HEK293 (cell line): ENCODE results near the gene ERBB4.
"Not testable (repeated sequence)": the region's sequence is repeated elsewhere in the genome, so short reads cannot be mapped to it uniquely, and the experiment has no call there.

Source experiments
- CTCF ChIA-PET: fragments of 350-600 bp; formaldehyde crosslinking; extraction: SDS; loops from one replicate; lab custom pipeline; 2021; ENCODE audit warnings: antibody characterized with exemption; lab: Yijun Ruan, JAX
- POLR2A ChIA-PET: fragments of 300-600 bp; formaldehyde crosslinking; extraction: SDS; loops from one replicate; lab custom pipeline; 2020; ENCODE audit warnings: antibody characterized with exemption, inconsistent platforms; lab: Yijun Ruan, JAX
- H3K27ac ChIP-seq: fragments of 200-500 bp; sonication (Bioruptor generic); 2 replicates; pipeline ENCODE4 v1.5.1; 2014; ENCODE audit warnings: low read depth, low read length, control low read depth, inconsistent platforms; ENCODE audit errors: extremely low read depth
- H3K36me3 ChIP-seq, 2 experiments: fragments of 200-500 bp in 1 of 2; sonication (Bioruptor generic) in 1 of 2; 1 replicate in 1 of 2; 2 replicates in 1 of 2; pipeline ENCODE4 v1.5.1; 2014 to 2017; ENCODE audit warnings: inconsistent platforms in 2 of 2, low read length in 2 of 2; ENCODE audit not compliant: control insufficient read depth in 2 of 2, insufficient read depth in 1 of 2
- H3K4me1 ChIP-seq: fragments of 200-500 bp; sonication (Bioruptor generic); 2 replicates; pipeline ENCODE4 v1.5.1; 2014; ENCODE audit warnings: mild to moderate bottlenecking, low read length, inconsistent platforms; ENCODE audit not compliant: control insufficient read depth, insufficient read depth
- H3K4me3 ChIP-seq: 2 replicates; pipeline ENCODE4 v1.5.1; 2011; ENCODE audit warnings: low read depth, mild to moderate bottlenecking, control low read depth, low read length, moderate library complexity
- H3K9me3 ChIP-seq: fragments of 200-500 bp; sonication (Bioruptor generic); 2 replicates; pipeline ENCODE4 v1.5.1; 2014; ENCODE audit warnings: low read depth, low read length, inconsistent platforms; ENCODE audit not compliant: control insufficient read depth, insufficient read depth
- GFI1B ChIP-seq: fragments of 450-650 bp; formaldehyde crosslinking; IDR thresholded peaks from 2 replicates; pipeline ENCODE4 v1.5.1; 2016; ENCODE audit warnings: missing biosample characterization, missing genetic modification characterization
- GLI4 ChIP-seq: fragments of 450-650 bp; formaldehyde crosslinking; IDR thresholded peaks from 2 replicates; pipeline ENCODE4 v1.5.1; 2016; ENCODE audit warnings: missing biosample characterization, missing genetic modification characterization
- HOXA7 ChIP-seq: sonication (generic); formaldehyde crosslinking; IDR thresholded peaks from 2 replicates; pipeline ENCODE4 v1.8.1; 2022; ENCODE audit warnings: missing genetic modification reagents, borderline replicate concordance
- ZBTB44 ChIP-seq: fragments of 450-650 bp; IDR thresholded peaks from 2 replicates; pipeline ENCODE4 v1.5.1; 2018; ENCODE audit warnings: missing biosample characterization, mild to moderate bottlenecking, missing genetic modification characterization
- ZNF138 ChIP-seq: fragments of 450-650 bp; formaldehyde crosslinking; IDR thresholded peaks from 2 replicates; pipeline ENCODE4 v1.5.1; 2016; ENCODE audit warnings: missing biosample characterization, missing genetic modification characterization, borderline replicate concordance
- ZNF175 ChIP-seq: fragments of 450-650 bp; formaldehyde crosslinking; IDR thresholded peaks from 2 replicates; pipeline ENCODE4 v1.5.1; 2016; ENCODE audit warnings: missing biosample characterization, missing genetic modification characterization
- ZNF239 ChIP-seq: fragments of 450-650 bp; formaldehyde crosslinking; IDR thresholded peaks from 2 replicates; pipeline ENCODE4 v1.5.1; 2016; ENCODE audit warnings: missing biosample characterization, missing genetic modification characterization
- ZNF302 ChIP-seq: fragments of 450-650 bp; formaldehyde crosslinking; IDR thresholded peaks from 2 replicates; pipeline ENCODE4 v1.5.1; 2016; ENCODE audit warnings: missing biosample characterization, missing genetic modification characterization, low read depth
- ZNF335 ChIP-seq: fragments of 450-650 bp; formaldehyde crosslinking; conservative IDR thresholded peaks from 2 replicates; pipeline ENCODE4 v1.5.1; 2016; ENCODE audit warnings: missing biosample characterization, missing genetic modification characterization
- ZNF433 ChIP-seq: fragments of 450-650 bp; formaldehyde crosslinking; IDR thresholded peaks from 2 replicates; pipeline ENCODE4 v1.5.1; 2016; ENCODE audit warnings: missing biosample characterization, missing genetic modification characterization, low read depth
- ZNF626 ChIP-seq: fragments of 450-650 bp; sonication (Bioruptor Pico); formaldehyde crosslinking; IDR thresholded peaks from 2 replicates; pipeline ENCODE4 v1.5.1; 2018; ENCODE audit warnings: missing biosample characterization, missing genetic modification characterization, inconsistent platforms
- ZNF677 ChIP-seq: fragments of 450-650 bp; IDR thresholded peaks from 2 replicates; pipeline ENCODE4 v1.5.0; 2018; ENCODE audit warnings: missing biosample characterization, mild to moderate bottlenecking, missing genetic modification characterization, moderate library complexity
- TF ChIP-seq, protein P1 (sequence below): fragments of 450-650 bp; formaldehyde crosslinking; IDR thresholded peaks from 2 replicates; pipeline ENCODE4 v1.5.1; 2017; ENCODE audit warnings: missing biosample characterization, missing genetic modification characterization

ERBB4 gene

GRCh38 chr2:212473211-212473610 is 65.4 kb downstream of the ERBB4 start:
- POLR2A ChIA-PET, result no interaction called here
- CTCF ChIA-PET, result interaction anchor here (1.1 to 1.2 kb wide), 2 partner anchors 54 to 728 kb away, joined by 3 to 4 read pairs; no protein-coding TSS in a partner anchor

GRCh38 chr2:212467551-212467950 is 71.1 kb downstream of the ERBB4 start:
- H3K9me3 ChIP-seq, POLR2A ChIA-PET, H3K36me3 ChIP-seq, H3K4me3 ChIP-seq, H3K27ac ChIP-seq, CTCF ChIA-PET, H3K4me1 ChIP-seq: not testable (repeated sequence)

More at GRCh38 chr2:212473211-212473610, 65.4 kb downstream of the ERBB4 start:
- Histone ChIP-seq H3K4me3 (no peak overlapping the region), H3K27ac (no peak overlapping the region), H3K9me3 (no peaks in the 10 kb centered on the region), H3K4me1 (no peaks in the 10 kb centered on the region), H3K36me3 (no peaks in the 10 kb centered on the region)
- TF ChIP-seq ZNF138 (tag by site-specific recombination), result no peak
- TF ChIP-seq ZNF626 (tag by site-specific recombination), result no peak
- TF ChIP-seq, protein P1, sequence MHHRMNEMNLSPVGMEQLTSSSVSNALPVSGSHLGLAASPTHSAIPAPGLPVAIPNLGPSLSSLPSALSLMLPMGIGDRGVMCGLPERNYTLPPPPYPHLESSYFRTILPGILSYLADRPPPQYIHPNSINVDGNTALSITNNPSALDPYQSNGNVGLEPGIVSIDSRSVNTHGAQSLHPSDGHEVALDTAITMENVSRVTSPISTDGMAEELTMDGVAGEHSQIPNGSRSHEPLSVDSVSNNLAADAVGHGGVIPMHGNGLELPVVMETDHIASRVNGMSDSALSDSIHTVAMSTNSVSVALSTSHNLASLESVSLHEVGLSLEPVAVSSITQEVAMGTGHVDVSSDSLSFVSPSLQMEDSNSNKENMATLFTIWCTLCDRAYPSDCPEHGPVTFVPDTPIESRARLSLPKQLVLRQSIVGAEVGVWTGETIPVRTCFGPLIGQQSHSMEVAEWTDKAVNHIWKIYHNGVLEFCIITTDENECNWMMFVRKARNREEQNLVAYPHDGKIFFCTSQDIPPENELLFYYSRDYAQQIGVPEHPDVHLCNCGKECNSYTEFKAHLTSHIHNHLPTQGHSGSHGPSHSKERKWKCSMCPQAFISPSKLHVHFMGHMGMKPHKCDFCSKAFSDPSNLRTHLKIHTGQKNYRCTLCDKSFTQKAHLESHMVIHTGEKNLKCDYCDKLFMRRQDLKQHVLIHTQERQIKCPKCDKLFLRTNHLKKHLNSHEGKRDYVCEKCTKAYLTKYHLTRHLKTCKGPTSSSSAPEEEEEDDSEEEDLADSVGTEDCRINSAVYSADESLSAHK (tag by site-specific recombination), result no peak

GRCh38 chr2:212465456-212465855 is 73.1 kb downstream of the ERBB4 start:
- ChIA-PET POLR2A (no interaction called here), CTCF (interaction anchor here (0.7 kb wide), 1 partner anchor 1019 kb away, joined by 5 read pairs; no protein-coding TSS in a partner anchor)
- no peak overlapping the region for H3K27ac ChIP-seq
- H3K9me3 ChIP-seq, result no peaks in the 10 kb centered on the region
- no peaks in the 10 kb centered on the region for H3K36me3 ChIP-seq
- TF ChIP-seq ZNF175 (tag by site-specific recombination) (no peak), ZBTB44 (no peak), ZNF335 (tag by site-specific recombination) (no peak), GLI4 (tag by site-specific recombination) (no peak), ZNF239 (no peak), ZNF302 (tag by site-specific recombination) (no peak), ZNF433 (no peak), GFI1B (tag by site-specific recombination) (no peak), ZNF677 (tag by site-specific recombination) (no peak), HOXA7 (no peak)
- no peak overlapping the region for H3K4me3 ChIP-seq
- no peaks in the 10 kb centered on the region for H3K4me1 ChIP-seq

GRCh38 chr2:212461708-212462107 is 76.9 kb downstream of the ERBB4 start:
- H3K36me3 ChIP-seq, H3K4me1 ChIP-seq, H3K9me3 ChIP-seq, POLR2A ChIA-PET, H3K27ac ChIP-seq, H3K4me3 ChIP-seq, CTCF ChIA-PET: not testable (repeated sequence)
